A549 (cell line): ENCODE results near the gene COL28A1. TPM values are rescaled to one million over a fixed set of nuclear protein-coding genes. Genes with fewer than 3 reads are reported as not detected.

Source experiments
- ATAC-seq, 2 experiments: fragments of 200-7000 bp in 1 of 2; fragments of >200 bp in 1 of 2; cut with Nextera tagmentation in 1 of 2; cut with Tn5 transposase in 1 of 2; 3 replicates each; pipeline versions ENCODE4 v1.8.0 to v1.9.1; 2018 to 2020; ENCODE audit warnings: mild to moderate bottlenecking in 1 of 2, moderate library complexity in 1 of 2
- CTCF ChIA-PET: fragments of 300-600 bp; sonication (Branson Sonifier 250); formaldehyde crosslinking; extraction: SDS; loops from one replicate; lab custom pipeline; 2021; ENCODE audit warnings: antibody characterized with exemption, inconsistent platforms; lab: Yijun Ruan, JAX
- POLR2A ChIA-PET: fragments of 350-600 bp; formaldehyde crosslinking; extraction: SDS; loops from one replicate; lab custom pipeline; 2021; ENCODE audit warnings: antibody characterized with exemption, inconsistent platforms; lab: Yijun Ruan, JAX
- DNase-seq, 2 experiments: peaks; one replicate each; pipeline versions ENCODE4 v3.0.0 to v3.0.0-alpha.2; 2011 to 2016; ENCODE audit warnings: low read depth in 1 of 2, low spot score in 1 of 2
- FAIRE-seq: peaks from 2 replicates; lab custom pipeline; 2011; peaks lifted over from hg19 to GRCh38; lab: Jason Lieb, UNC
- H3K27ac ChIP-seq, 2 experiments: fragments of >200 bp; sonication (Bioruptor Twin); formaldehyde crosslinking; 3 replicates each; pipeline ENCODE4 v1.5.1; 2016 to 2017
- H3K4me1 ChIP-seq: fragments of >200 bp; sonication (Bioruptor Twin); formaldehyde crosslinking; 3 replicates; pipeline ENCODE4 v1.6.1; 2016
- H3K4me2 ChIP-seq: fragments of >200 bp; sonication (Bioruptor Twin); formaldehyde crosslinking; 3 replicates; pipeline ENCODE4 v1.6.1; 2016
- H3K4me3 ChIP-seq: fragments of >200 bp; sonication (Bioruptor Twin); formaldehyde crosslinking; 3 replicates; pipeline ENCODE4 v1.5.1; 2016
- H3K9me3 ChIP-seq: fragments of >200 bp; sonication (Bioruptor Twin); formaldehyde crosslinking; 3 replicates; pipeline ENCODE4 v1.6.1; 2016
- CBX8 ChIP-seq: fragments of 200-600 bp; sonication (generic); IDR thresholded peaks from 2 replicates; pipeline ENCODE4 v1.6.1; 2016
- CHD2 ChIP-seq: fragments of 150-350 bp; IDR thresholded peaks from 2 replicates; pipeline ENCODE4 v1.6.1; 2014; ENCODE audit warnings: low read length; ENCODE audit not compliant: partially characterized antibody
- CHD4 ChIP-seq: fragments of 200-600 bp; sonication (generic); IDR thresholded peaks from 2 replicates; pipeline ENCODE4 v1.6.1; 2016; ENCODE audit warnings: antibody characterized with exemption, mild to moderate bottlenecking, borderline replicate concordance
- EHF ChIP-seq: fragments of 250-450 bp; sonication (Bioruptor Pico); IDR thresholded peaks from 2 replicates; pipeline ENCODE4 v1.5.0; 2020; ENCODE audit warnings: mild to moderate bottlenecking
- EP300 ChIP-seq, 2 experiments: fragments of >200 bp; sonication (Bioruptor Twin); formaldehyde crosslinking; IDR thresholded peaks; 2 replicates in 1 of 2; 3 replicates in 1 of 2; pipeline ENCODE4 v1.6.1; 2016 to 2017
- ESRRA ChIP-seq: fragments of 150-350 bp; IDR thresholded peaks from 2 replicates; pipeline ENCODE4 v1.6.1; 2014; ENCODE audit warnings: mild to moderate bottlenecking, low read length, borderline replicate concordance
- FOSB ChIP-seq: fragments of 250-450 bp; sonication (Bioruptor Pico); IDR thresholded peaks from 2 replicates; pipeline ENCODE4 v1.5.0; 2020; ENCODE audit warnings: mild to moderate bottlenecking, moderate library complexity
- FOXS1 ChIP-seq: fragments of 250-450 bp; sonication (Bioruptor Pico); IDR thresholded peaks from 2 replicates; pipeline ENCODE4 v1.5.0; 2020; ENCODE audit warnings: mild to moderate bottlenecking, moderate library complexity
- GATA3 ChIP-seq: IDR thresholded peaks from 2 replicates; pipeline ENCODE4 v1.6.1; 2012; ENCODE audit warnings: borderline replicate concordance
- HDAC2 ChIP-seq: fragments of 200-600 bp; sonication (generic); IDR thresholded peaks from 2 replicates; pipeline ENCODE4 v1.6.1; 2016
- HEYL ChIP-seq: fragments of 250-450 bp; sonication (Bioruptor Pico); IDR thresholded peaks from 2 replicates; pipeline ENCODE4 v1.8.0; 2021; ENCODE audit warnings: mild to moderate bottlenecking, moderate library complexity
- HOXA7 ChIP-seq: fragments of 250-450 bp; sonication (Bioruptor Pico); IDR thresholded peaks from 2 replicates; pipeline ENCODE4 v1.5.0; 2020; ENCODE audit warnings: mild to moderate bottlenecking, moderate library complexity
- HOXB13 ChIP-seq: fragments of 250-450 bp; sonication (Bioruptor Pico); IDR thresholded peaks from 2 replicates; pipeline ENCODE4 v1.5.0; 2020; ENCODE audit warnings: low read depth, mild to moderate bottlenecking, moderate library complexity
- NFE2L2 ChIP-seq: fragments of 150-350 bp; conservative IDR thresholded peaks from 2 replicates; pipeline ENCODE4 v1.6.1; 2014; ENCODE audit warnings: low read length
- NPAS2 ChIP-seq: fragments of 250-450 bp; sonication (Bioruptor Pico); IDR thresholded peaks from 2 replicates; pipeline ENCODE4 v1.8.0; 2022; ENCODE audit warnings: mild to moderate bottlenecking, moderate library complexity, borderline replicate concordance
- RARB ChIP-seq: fragments of 250-450 bp; sonication (Bioruptor Pico); IDR thresholded peaks from 2 replicates; pipeline ENCODE4 v1.8.0; 2021; ENCODE audit warnings: mild to moderate bottlenecking, moderate library complexity
- RFX5 ChIP-seq: fragments of 450-650 bp; IDR thresholded peaks from 2 replicates; pipeline ENCODE4 v1.7.1; 2014; ENCODE audit warnings: antibody characterized with exemption, mild to moderate bottlenecking, moderate library complexity
- TFCP2L1 ChIP-seq: fragments of 250-450 bp; sonication (Bioruptor Pico); IDR thresholded peaks from 2 replicates; pipeline ENCODE4 v1.5.0; 2021; ENCODE audit warnings: mild to moderate bottlenecking
- TP53 ChIP-seq: fragments of 250-450 bp; sonication (Bioruptor Pico); IDR thresholded peaks from 2 replicates; pipeline ENCODE4 v1.5.0; 2021; ENCODE audit warnings: mild to moderate bottlenecking, moderate library complexity
- ZSCAN20 ChIP-seq: fragments of 250-450 bp; sonication (Bioruptor Pico); IDR thresholded peaks from 2 replicates; pipeline ENCODE4 v1.8.0; 2022; ENCODE audit warnings: mild to moderate bottlenecking, moderate library complexity
- WGBS: methylation state at CpG from one replicate; pipeline ENCODE4 v1.1.6; 2017; ENCODE audit errors: missing lambda C conversion rate; 5-methylcytosine and 5-hydroxymethylcytosine counted together
- polyA plus RNA-seq, 4 experiments: library from polyadenylated mRNA; depleted of rRNA in 3 of 4; stranded (reverse); fragments of >200 nt; fragmentation: RNase III in 1 of 4; extraction: RNeasy Plus Mini Kit Qiagen cat#74134 plus additional on column Dnase treatment in 1 of 4; gene quantifications; 2 replicates in 3 of 4; 3 replicates in 1 of 4; pipeline ENCODE4 v1.2.3, GENCODE V29; 2011 to 2017
- TF ChIP-seq, protein P1 (sequence below): IDR thresholded peaks from 2 replicates; pipeline ENCODE4 v1.6.1; 2012
- TF ChIP-seq, protein P2 (sequence below): IDR thresholded peaks from 2 replicates; pipeline ENCODE4 v1.6.1; 2012; ENCODE audit warnings: low read depth, borderline replicate concordance
- TF ChIP-seq, protein P3 (sequence below): fragments of 200-600 bp; sonication (generic); IDR thresholded peaks from 2 replicates; pipeline ENCODE4 v1.6.1; 2016; ENCODE audit warnings: antibody characterized with exemption, mild to moderate bottlenecking, moderate library complexity
- TF ChIP-seq, protein P4 (sequence below): fragments of >200 bp; sonication (Bioruptor Twin); formaldehyde crosslinking; IDR thresholded peaks from 3 replicates; pipeline ENCODE4 v1.6.1; 2016
- TF ChIP-seq, protein P5 (sequence below): fragments of >200 bp; sonication (Bioruptor Twin); formaldehyde crosslinking; IDR thresholded peaks from 2 replicates; pipeline ENCODE4 v1.6.1; 2016

COL28A1 gene
- polyA plus RNA-seq, 2 of the 4 experiments (the other 2 are of a cell fraction): 0.08 to 0.17 TPM

DNA sequence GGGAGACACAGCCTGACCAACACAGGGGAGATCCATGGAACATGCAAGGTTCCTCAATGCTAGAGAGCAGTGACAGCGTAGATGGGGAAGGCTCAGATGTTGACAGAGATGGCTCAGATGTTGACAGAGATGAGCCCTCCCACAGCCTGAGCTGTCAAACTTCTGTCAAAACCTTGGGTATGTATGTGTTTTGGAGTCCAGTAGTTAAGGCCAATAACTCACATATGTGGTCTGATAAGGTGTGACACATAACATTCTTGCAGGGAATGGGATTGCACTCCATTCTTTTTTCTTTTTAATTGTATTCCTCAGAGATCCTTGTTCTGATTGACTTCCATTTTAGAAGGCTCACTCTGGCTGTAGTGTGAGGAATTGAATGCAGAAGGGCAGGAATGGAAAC, 217.1 kb downstream of the COL28A1 start:
- DNase-seq (no peak), FAIRE-seq (no peak), ATAC-seq (no peak)
- no peak overlapping the region for H3K4me3 ChIP-seq
- POLR2A ChIA-PET: no interaction called here
- H3K4me2 ChIP-seq: no peak overlapping the region
- CTCF ChIA-PET: no interaction called here
- TF ChIP-seq ESRRA (no peak), HOXA7 (CRISPR knock-in tag) (no peak), TFCP2L1 (no peak), EP300 (IDR thresholded peaks at IDR 0.05) (no peak), EHF (no peak)
- TF ChIP-seq, protein P1, sequence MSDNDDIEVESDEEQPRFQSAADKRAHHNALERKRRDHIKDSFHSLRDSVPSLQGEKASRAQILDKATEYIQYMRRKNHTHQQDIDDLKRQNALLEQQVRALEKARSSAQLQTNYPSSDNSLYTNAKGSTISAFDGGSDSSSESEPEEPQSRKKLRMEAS: no peak
- TF ChIP-seq, protein P2, sequence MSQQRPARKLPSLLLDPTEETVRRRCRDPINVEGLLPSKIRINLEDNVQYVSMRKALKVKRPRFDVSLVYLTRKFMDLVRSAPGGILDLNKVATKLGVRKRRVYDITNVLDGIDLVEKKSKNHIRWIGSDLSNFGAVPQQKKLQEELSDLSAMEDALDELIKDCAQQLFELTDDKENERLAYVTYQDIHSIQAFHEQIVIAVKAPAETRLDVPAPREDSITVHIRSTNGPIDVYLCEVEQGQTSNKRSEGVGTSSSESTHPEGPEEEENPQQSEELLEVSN: no peak
- TF ChIP-seq, protein P3, sequence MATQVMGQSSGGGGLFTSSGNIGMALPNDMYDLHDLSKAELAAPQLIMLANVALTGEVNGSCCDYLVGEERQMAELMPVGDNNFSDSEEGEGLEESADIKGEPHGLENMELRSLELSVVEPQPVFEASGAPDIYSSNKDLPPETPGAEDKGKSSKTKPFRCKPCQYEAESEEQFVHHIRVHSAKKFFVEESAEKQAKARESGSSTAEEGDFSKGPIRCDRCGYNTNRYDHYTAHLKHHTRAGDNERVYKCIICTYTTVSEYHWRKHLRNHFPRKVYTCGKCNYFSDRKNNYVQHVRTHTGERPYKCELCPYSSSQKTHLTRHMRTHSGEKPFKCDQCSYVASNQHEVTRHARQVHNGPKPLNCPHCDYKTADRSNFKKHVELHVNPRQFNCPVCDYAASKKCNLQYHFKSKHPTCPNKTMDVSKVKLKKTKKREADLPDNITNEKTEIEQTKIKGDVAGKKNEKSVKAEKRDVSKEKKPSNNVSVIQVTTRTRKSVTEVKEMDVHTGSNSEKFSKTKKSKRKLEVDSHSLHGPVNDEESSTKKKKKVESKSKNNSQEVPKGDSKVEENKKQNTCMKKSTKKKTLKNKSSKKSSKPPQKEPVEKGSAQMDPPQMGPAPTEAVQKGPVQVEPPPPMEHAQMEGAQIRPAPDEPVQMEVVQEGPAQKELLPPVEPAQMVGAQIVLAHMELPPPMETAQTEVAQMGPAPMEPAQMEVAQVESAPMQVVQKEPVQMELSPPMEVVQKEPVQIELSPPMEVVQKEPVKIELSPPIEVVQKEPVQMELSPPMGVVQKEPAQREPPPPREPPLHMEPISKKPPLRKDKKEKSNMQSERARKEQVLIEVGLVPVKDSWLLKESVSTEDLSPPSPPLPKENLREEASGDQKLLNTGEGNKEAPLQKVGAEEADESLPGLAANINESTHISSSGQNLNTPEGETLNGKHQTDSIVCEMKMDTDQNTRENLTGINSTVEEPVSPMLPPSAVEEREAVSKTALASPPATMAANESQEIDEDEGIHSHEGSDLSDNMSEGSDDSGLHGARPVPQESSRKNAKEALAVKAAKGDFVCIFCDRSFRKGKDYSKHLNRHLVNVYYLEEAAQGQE: no peak
- WGBS: 64% methylated on average over 1 of the region's 1 CpG
- H3K9me3 ChIP-seq: no peaks in the 10 kb centered on the region
- H3K27ac ChIP-seq: no peak overlapping the region
- H3K4me1 ChIP-seq: 0 out of 3 replicates have a peak, but pooled peaks cover 4% of the 10 kb centered on the region

DNA sequence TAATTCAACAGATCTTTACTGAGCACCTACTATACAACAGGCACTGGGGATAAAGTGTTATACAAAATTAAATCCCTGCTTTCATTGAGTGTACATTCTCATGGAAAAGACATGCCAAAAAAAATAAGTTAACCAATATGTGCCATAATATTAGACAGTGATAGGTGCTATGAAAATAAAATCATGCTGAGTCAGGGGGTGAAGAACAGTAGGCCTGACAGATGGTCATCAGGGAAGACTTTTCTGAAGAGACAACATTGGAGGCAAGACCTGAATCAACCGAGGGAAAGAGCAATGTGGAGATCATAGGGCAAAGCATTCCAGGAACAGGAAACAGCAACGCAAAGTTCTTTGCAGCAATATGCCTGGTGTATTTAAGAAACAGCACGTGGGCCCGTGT, 217.8 kb downstream of the COL28A1 start:
- Histone ChIP-seq H3K4me3 (no peak overlapping the region), H3K4me1 (0 out of 3 replicates have a peak, but pooled peaks cover 4% of the 10 kb centered on the region), H3K27ac (no peak overlapping the region), H3K4me2 (no peak overlapping the region), H3K9me3 (no peaks in the 10 kb centered on the region)
- ATAC-seq (no peak), DNase-seq (no peak), FAIRE-seq (no peak)
- CTCF ChIA-PET: no interaction called here
- WGBS: 57% methylated on average over 4 of the region's 4 CpGs
- TF ChIP-seq ZSCAN20 (CRISPR knock-in tag) (no peak), GATA3 (no peak), NFE2L2 (no peak), CHD4 (no peak), HOXB13 (CRISPR knock-in tag) (no peak)
- TF ChIP-seq, protein P4, sequence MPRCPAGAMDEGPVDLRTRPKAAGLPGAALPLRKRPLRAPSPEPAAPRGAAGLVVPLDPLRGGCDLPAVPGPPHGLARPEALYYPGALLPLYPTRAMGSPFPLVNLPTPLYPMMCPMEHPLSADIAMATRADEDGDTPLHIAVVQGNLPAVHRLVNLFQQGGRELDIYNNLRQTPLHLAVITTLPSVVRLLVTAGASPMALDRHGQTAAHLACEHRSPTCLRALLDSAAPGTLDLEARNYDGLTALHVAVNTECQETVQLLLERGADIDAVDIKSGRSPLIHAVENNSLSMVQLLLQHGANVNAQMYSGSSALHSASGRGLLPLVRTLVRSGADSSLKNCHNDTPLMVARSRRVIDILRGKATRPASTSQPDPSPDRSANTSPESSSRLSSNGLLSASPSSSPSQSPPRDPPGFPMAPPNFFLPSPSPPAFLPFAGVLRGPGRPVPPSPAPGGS: no peak
- POLR2A ChIA-PET: no interaction called here

DNA sequence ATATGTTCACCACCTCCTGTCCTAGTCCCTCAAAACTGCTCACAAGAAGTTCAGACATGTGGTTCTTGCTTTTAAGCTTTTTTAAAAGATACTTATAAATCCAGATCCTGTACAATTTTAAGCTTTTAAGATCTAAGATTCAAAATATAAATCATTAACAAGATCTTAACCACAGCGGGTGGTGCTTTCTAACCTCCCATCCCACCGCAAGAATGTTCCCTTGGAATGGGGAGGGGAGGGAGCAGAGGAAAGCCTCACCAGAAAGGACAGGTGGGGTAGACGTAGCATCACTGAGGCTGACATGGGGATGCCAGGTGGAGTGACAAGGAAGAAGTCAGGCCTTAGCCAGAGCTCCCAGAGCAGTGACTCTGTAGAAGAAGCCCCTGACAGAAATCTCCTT, 219.8 kb downstream of the COL28A1 start:
- Histone ChIP-seq H3K4me1 (no peaks in the 10 kb centered on the region), H3K4me2 (no peak overlapping the region), H3K27ac (no peak overlapping the region), H3K4me3 (no peak overlapping the region), H3K9me3 (no peaks in the 10 kb centered on the region)
- no peak for DNase-seq
- ATAC-seq: no peak
- TF ChIP-seq HEYL (CRISPR knock-in tag) (no peak), HDAC2 (no peak), CBX8 (no peak), FOXS1 (CRISPR knock-in tag) (no peak), NFE2L2 (no peak), TFCP2L1 (no peak), RARB (CRISPR knock-in tag) (no peak), CHD2 (no peak), NPAS2 (CRISPR knock-in tag) (no peak), FOSB (no peak), TP53 (CRISPR knock-in tag) (no peak), RFX5 (no peak)
- TF ChIP-seq, protein P4: no peak
- TF ChIP-seq, protein P5, sequence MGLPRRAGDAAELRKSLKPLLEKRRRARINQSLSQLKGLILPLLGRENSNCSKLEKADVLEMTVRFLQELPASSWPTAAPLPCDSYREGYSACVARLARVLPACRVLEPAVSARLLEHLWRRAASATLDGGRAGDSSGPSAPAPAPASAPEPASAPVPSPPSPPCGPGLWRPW: no peak
- POLR2A ChIA-PET: no interaction called here
- 12% methylated on average over 3 of the region's 3 CpGs for WGBS
- CTCF ChIA-PET: interaction anchor here (1.0 to 1.1 kb wide), 2 partner anchors 15 to 20 kb away, joined by 3 to 4 read pairs; no protein-coding TSS in a partner anchor
- FAIRE-seq: no peak
